HG03175 (cell line): ENCODE results near the gene COA1.
"Not testable (repeated sequence)": the region's sequence is repeated elsewhere in the genome, so short reads cannot be mapped to it uniquely, and the experiment has no call there.

Experiments
- ATAC-seq: cut with Tn5 transposase; IDR thresholded peaks from one replicate; pipeline ENCODE4 v1.9.1; 2021; ENCODE audit warnings: mild to moderate bottlenecking, moderate library complexity; ENCODE audit not compliant: unreplicated experiment

Gene COA1

GRCh38 chr7:43758822-43759683, 29.7 kb upstream of the COA1 start:
- ATAC-seq, result peak; percentile 58

- ATAC-seq, result peak; percentile 67
These were observed 28.9 kb upstream of the COA1 start, which contains the start of gene BLVRA for GRCh38 chr7:43758029-43758821. Gene BLVRA, plus strand, starts transcription at chr7:43758680. Its CDS starts 12,479 bp downstream, at chr7:43771159.

GRCh38 chr7:43757073-43757720, 27.9 kb upstream of the COA1 start:
- ATAC-seq, result no peak

- no peak for ATAC-seq
These were observed 27.2 kb upstream of the COA1 start for GRCh38 chr7:43756368-43757072.

GRCh38 chr7:43754596-43754995, 25.3 kb upstream of the COA1 start:
- no peak for ATAC-seq

- ATAC-seq, result no peak
These were observed 24.5 kb upstream of the COA1 start for GRCh38 chr7:43753843-43754242.

GRCh38 chr7:43753271-43753810, 24.0 kb upstream of the COA1 start:
- no peak for ATAC-seq

GRCh38 chr7:43752411-43752810, 23.1 kb upstream of the COA1 start:
- no peak for ATAC-seq

GRCh38 chr7:43750016-43750887, 20.9 kb upstream of the COA1 start:
- ATAC-seq, result no peak

- no peak for ATAC-seq
These were observed 20.1 kb upstream of the COA1 start for GRCh38 chr7:43749383-43749940.

- ATAC-seq, result no peak
These were observed 18.2 kb upstream of the COA1 start for GRCh38 chr7:43747328-43748105.

- ATAC-seq, result no peak
These were observed 13.4 kb upstream of the COA1 start for GRCh38 chr7:43742692-43743091.

- no peak for ATAC-seq
These were observed 8.3 kb upstream of the COA1 start for GRCh38 chr7:43737467-43738127.

- peak; percentile 52 for ATAC-seq
These were observed 6.7 kb upstream of the COA1 start for GRCh38 chr7:43735802-43736603.

- peak; percentile 21 for ATAC-seq
These were observed 6.1 kb upstream of the COA1 start for GRCh38 chr7:43735403-43735801.

- ATAC-seq, result not testable (repeated sequence)
These were observed 5.4 kb upstream of the COA1 start for GRCh38 chr7:43734575-43735332.
